CD4-positive, alpha-beta T cell (primary cell): ENCODE data around the gene MOBP. TPM values are rescaled to one million over a fixed set of nuclear protein-coding genes. Genes with fewer than 3 reads are reported as not detected.
"Not testable (repeated sequence)": the region's sequence is repeated elsewhere in the genome, so short reads cannot be mapped to it uniquely, and the experiment has no call there.

Experiments
- ATAC-seq: fragments of 200-7000 bp; cut with Tn5 transposase; one replicate; pipeline ENCODE4 v1.10.0; 2022; ENCODE audit warnings: mild to moderate bottlenecking; ENCODE audit not compliant: poor library complexity
- CTCF ChIA-PET: fragments of 350-600 bp; sonication (Branson Sonifier 250); formaldehyde crosslinking; loops from one replicate; lab custom pipeline; 2021; ENCODE audit warnings: antibody characterized with exemption, inconsistent platforms; lab: Charles Lee
- POLR2A ChIA-PET: fragments of 350-600 bp; sonication (Branson Sonifier 250); formaldehyde crosslinking; loops from one replicate; lab custom pipeline; 2021; ENCODE audit warnings: antibody characterized with exemption, inconsistent platforms; lab: Charles Lee
- DNase-seq, 14 experiments: peaks; one replicate each; pipeline ENCODE4 v3.0.0-alpha.2; 2013 to 2020; ENCODE audit warnings: mixed read lengths in 2 of 14
- H3K27ac ChIP-seq, 2 donors: one replicate each; pipeline versions ENCODE4 v1.5.1 to v1.7.0; 2013; ENCODE audit warnings: low read length in 2 of 2, low read depth in 1 of 2, mild to moderate bottlenecking in 1 of 2
- H3K27me3 ChIP-seq, 2 experiments: 1 replicate in 1 of 2; 2 replicates in 1 of 2; pipeline versions ENCODE4 v1.6.1 to v1.7.0; 2013; ENCODE audit warnings: low read length in 2 of 2, control low read depth in 1 of 2, mild to moderate bottlenecking in 1 of 2, moderate library complexity in 1 of 2; ENCODE audit not compliant: insufficient read depth in 2 of 2, control insufficient read depth in 1 of 2
- H3K36me3 ChIP-seq: one replicate; pipeline ENCODE4 v1.6.1; 2013; ENCODE audit warnings: low read length, control low read depth; ENCODE audit not compliant: insufficient read depth
- H3K4me1 ChIP-seq: one replicate; pipeline ENCODE4 v1.6.1; 2013; ENCODE audit warnings: low read length, control low read depth; ENCODE audit not compliant: insufficient read depth
- H3K4me3 ChIP-seq: one replicate; pipeline ENCODE4 v1.5.1; 2013; ENCODE audit warnings: mild to moderate bottlenecking, low read length, moderate library complexity
- H3K9me3 ChIP-seq, 2 experiments: 1 replicate in 1 of 2; 2 replicates in 1 of 2; pipeline versions ENCODE4 v1.6.1 to v1.7.0; 2013; ENCODE audit warnings: low read length in 2 of 2, mild to moderate bottlenecking in 2 of 2, control low read depth in 1 of 2, moderate library complexity in 1 of 2; ENCODE audit not compliant: control insufficient read depth in 1 of 2, insufficient read depth in 1 of 2
- H3K27ac Mint-ChIP-seq: one replicate; pipeline ENCODE4 v1.8.0; 2020; ENCODE audit warnings: mixed read lengths
- H3K27me3 Mint-ChIP-seq: one replicate; pipeline ENCODE4 v1.8.0; 2021; ENCODE audit warnings: mixed read lengths
- H3K36me3 Mint-ChIP-seq: one replicate; pipeline ENCODE4 v1.8.0; 2021; ENCODE audit warnings: low read depth, mixed read lengths
- H3K4me1 Mint-ChIP-seq: one replicate; pipeline ENCODE4 v1.8.0; 2021; ENCODE audit warnings: low read depth, mixed read lengths
- H3K4me3 Mint-ChIP-seq: one replicate; pipeline ENCODE4 v1.8.0; 2020; ENCODE audit warnings: mild to moderate bottlenecking, mixed read lengths
- H3K9me3 Mint-ChIP-seq: one replicate; pipeline ENCODE4 v1.8.0; 2020; ENCODE audit warnings: mixed read lengths
- CTCF ChIP-seq: fragments of 200-600 bp; IDR thresholded peaks from one replicate; pipeline ENCODE4 v1.8.0; 2022; ENCODE audit warnings: antibody characterized with exemption, mild to moderate bottlenecking
- intact Hi-C, 2 experiments: fragments of 100-400 bp; cut with DNase I in 1 of 2; cut with micrococcal nuclease in 1 of 2; formaldehyde crosslinking; loops; one replicate each; pipeline versions ENCODE4 v1.15.1 to v1.9.0; 2023 to 2025; cut with DNase I, micrococcal nuclease
- total RNA-seq, 174 experiments: library from RNA in 2 of 174; stranded (reverse) in 2 of 174; gene quantifications; one replicate each; pipeline ENCODE4 v1.2.3 and lab custom pipeline; 2021 to 2026

Gene MOBP
- total RNA-seq, 2 experiments from 2014 or later = not detected

GRCh38 chr3:39453134-39453533 is 14.3 kb upstream of the MOBP start:
- Histone ChIP-seq H3K9me3 (no peaks in the 10 kb centered on the region), H3K27me3 (peaks cover 3 to 9% of the 10 kb centered on the region in 2 experiments), H3K4me3 (no peak overlapping the region), H3K36me3 (no peaks in the 10 kb centered on the region), H3K4me1 (no peaks in the 10 kb centered on the region), H3K27ac (no peak overlapping the region)
- Mint-ChIP-seq H3K4me1 (no peaks in the 10 kb centered on the region), H3K4me3 (no peak overlapping the region), H3K27me3 (peaks cover 31% of the 10 kb centered on the region), H3K9me3 (no peaks in the 10 kb centered on the region), H3K27ac (no peak overlapping the region), H3K36me3 (no peaks in the 10 kb centered on the region)
- DNase-seq (no peak), ATAC-seq (no peak)
- CTCF ChIA-PET = no interaction called here
- TF ChIP-seq CTCF = no peak
- POLR2A ChIA-PET = no interaction called here
- intact Hi-C loops = no loop called here

- H3K4me3 ChIP-seq, H3K4me1 ChIP-seq, H3K27ac Mint-ChIP-seq, H3K9me3 Mint-ChIP-seq, H3K9me3 ChIP-seq, H3K4me3 Mint-ChIP-seq, H3K27ac ChIP-seq, DNase-seq, POLR2A ChIA-PET, H3K4me1 Mint-ChIP-seq, ATAC-seq, H3K36me3 Mint-ChIP-seq, CTCF ChIA-PET, H3K36me3 ChIP-seq, intact Hi-C loops, H3K27me3 ChIP-seq: not testable (repeated sequence)
- peaks cover 37% of the 10 kb centered on the region for H3K27me3 Mint-ChIP-seq
Observed at GRCh38 chr3:39453872-39454271, 13.6 kb upstream of the MOBP start.

- Mint-ChIP-seq H3K36me3 (no peaks in the 10 kb centered on the region), H3K9me3 (no peaks in the 10 kb centered on the region), H3K4me3 (no peak overlapping the region), H3K27me3 (peaks cover 41% of the 10 kb centered on the region), H3K27ac (no peak overlapping the region), H3K4me1 (no peaks in the 10 kb centered on the region)
- DNase-seq (no peak), ATAC-seq (no peak)
- intact Hi-C loops = no loop called here
- Histone ChIP-seq H3K27me3 (peaks cover 3 to 9% of the 10 kb centered on the region in 2 experiments), H3K36me3 (no peaks in the 10 kb centered on the region), H3K9me3 (no peaks in the 10 kb centered on the region), H3K4me3 (no peak overlapping the region), H3K4me1 (no peaks in the 10 kb centered on the region), H3K27ac (no peak overlapping the region)
- ChIA-PET POLR2A (no interaction called here), CTCF (no interaction called here)
- no peak for TF ChIP-seq CTCF
Observed at GRCh38 chr3:39454591-39455217, 12.8 kb upstream of the MOBP start.

GRCh38 chr3:39456159-39456558 is 11.3 kb upstream of the MOBP start:
- TF ChIP-seq CTCF = no peak
- no peaks in the 10 kb centered on the region for H3K9me3 Mint-ChIP-seq
- H3K36me3 ChIP-seq = no peaks in the 10 kb centered on the region
- H3K27ac Mint-ChIP-seq = no peak overlapping the region
- no peak for DNase-seq
- H3K27me3 Mint-ChIP-seq = peaks cover 52% of the 10 kb centered on the region
- no peak for ATAC-seq
- intact Hi-C loops = no loop called here
- no peaks in the 10 kb centered on the region for H3K36me3 Mint-ChIP-seq
- H3K4me3 ChIP-seq = no peak overlapping the region
- H3K4me3 Mint-ChIP-seq = no peak overlapping the region
- H3K27ac ChIP-seq = no peak overlapping the region
- no peaks in the 10 kb centered on the region for H3K9me3 ChIP-seq
- peaks cover 3 to 9% of the 10 kb centered on the region in 2 experiments for H3K27me3 ChIP-seq
- no peaks in the 10 kb centered on the region for H3K4me1 ChIP-seq
- ChIA-PET CTCF (no interaction called here), POLR2A (no interaction called here)
- H3K4me1 Mint-ChIP-seq = no peaks in the 10 kb centered on the region
